Non-pigmented ciliary epithelial cell (primary cell): ENCODE results near the gene PACRG.

Source experiments
- DNase-seq: peaks from one replicate; pipeline ENCODE4 v3.0.0-alpha.2; 2010; ENCODE audit warnings: low read depth

The PACRG gene

GRCh38 chr6:163243692-163244589 lies 516.2 kb downstream of the PACRG start:
- no peak for DNase-seq

- DNase-seq: no peak
These were observed 520.3 kb downstream of the PACRG start for GRCh38 chr6:163248051-163248450.

- no peak for DNase-seq
These were observed 521.9 kb downstream of the PACRG start for GRCh38 chr6:163249651-163250101.

- no peak for DNase-seq
These were observed 522.3 kb downstream of the PACRG start for GRCh38 chr6:163250116-163250515.

GRCh38 chr6:163252061-163252591 lies 524.4 kb downstream of the PACRG start:
- no peak for DNase-seq

- no peak for DNase-seq
These were observed 525.9 kb downstream of the PACRG start for GRCh38 chr6:163253556-163254213.

- DNase-seq: no peak
These were observed 526.6 kb downstream of the PACRG start for GRCh38 chr6:163254341-163254835.

- no peak for DNase-seq
These were observed 527.5 kb downstream of the PACRG start for GRCh38 chr6:163255265-163255664.

- DNase-seq: no peak
These were observed 531.9 kb downstream of the PACRG start for GRCh38 chr6:163259689-163260088.

- DNase-seq: no peak
These were observed 532.5 kb downstream of the PACRG start for GRCh38 chr6:163260111-163260895.

GRCh38 chr6:163260911-163261310 lies 533.1 kb downstream of the PACRG start:
- no peak for DNase-seq

- DNase-seq: no peak
These were observed 533.6 kb downstream of the PACRG start for GRCh38 chr6:163261361-163261760.

- no peak for DNase-seq
These were observed 534.3 kb downstream of the PACRG start for GRCh38 chr6:163262080-163262479.

GRCh38 chr6:163263196-163263595 lies 535.4 kb downstream of the PACRG start:
- no peak for DNase-seq

- no peak for DNase-seq
These were observed 536.4 kb downstream of the PACRG start for GRCh38 chr6:163263998-163264661.

GRCh38 chr6:163264662-163265035 lies 536.9 kb downstream of the PACRG start:
- DNase-seq: no peak

GRCh38 chr6:163281634-163282033 lies 553.9 kb downstream of the PACRG start:
- no peak for DNase-seq

- DNase-seq: no peak
These were observed 554.9 kb downstream of the PACRG start for GRCh38 chr6:163282672-163283071.

- DNase-seq: no peak
These were observed 556.4 kb downstream of the PACRG start for GRCh38 chr6:163284151-163284550.

- no peak for DNase-seq
These were observed 557.9 kb downstream of the PACRG start for GRCh38 chr6:163285691-163286090.

- DNase-seq: no peak
These were observed 559.9 kb downstream of the PACRG start for GRCh38 chr6:163287626-163288025.

- no peak for DNase-seq
These were observed 560.3 kb downstream of the PACRG start for GRCh38 chr6:163288066-163288465.
